DND-41 (cell line): ENCODE data around the gene LMX1A.

ENCODE experiments used
- EZH2 ChIP-seq: IDR thresholded peaks from 3 replicates; pipeline ENCODE4 v1.6.1; 2012; ENCODE audit warnings: borderline replicate concordance, low read depth, mild to moderate bottlenecking, moderate library complexity, low read length, inconsistent platforms; ENCODE audit not compliant: severe bottlenecking
- TF ChIP-seq, protein P1 (sequence below): IDR thresholded peaks from 2 replicates; pipeline ENCODE4 v1.5.1; 2012; ENCODE audit warnings: borderline replicate concordance, low read length, moderate library complexity, mild to moderate bottlenecking; ENCODE audit not compliant: poor library complexity, severe bottlenecking; ENCODE audit errors: extremely low read depth

GRCh38 chr1:165387961-165388360 lies 31.4 kb upstream of the LMX1A start:
- TF ChIP-seq, protein P1, sequence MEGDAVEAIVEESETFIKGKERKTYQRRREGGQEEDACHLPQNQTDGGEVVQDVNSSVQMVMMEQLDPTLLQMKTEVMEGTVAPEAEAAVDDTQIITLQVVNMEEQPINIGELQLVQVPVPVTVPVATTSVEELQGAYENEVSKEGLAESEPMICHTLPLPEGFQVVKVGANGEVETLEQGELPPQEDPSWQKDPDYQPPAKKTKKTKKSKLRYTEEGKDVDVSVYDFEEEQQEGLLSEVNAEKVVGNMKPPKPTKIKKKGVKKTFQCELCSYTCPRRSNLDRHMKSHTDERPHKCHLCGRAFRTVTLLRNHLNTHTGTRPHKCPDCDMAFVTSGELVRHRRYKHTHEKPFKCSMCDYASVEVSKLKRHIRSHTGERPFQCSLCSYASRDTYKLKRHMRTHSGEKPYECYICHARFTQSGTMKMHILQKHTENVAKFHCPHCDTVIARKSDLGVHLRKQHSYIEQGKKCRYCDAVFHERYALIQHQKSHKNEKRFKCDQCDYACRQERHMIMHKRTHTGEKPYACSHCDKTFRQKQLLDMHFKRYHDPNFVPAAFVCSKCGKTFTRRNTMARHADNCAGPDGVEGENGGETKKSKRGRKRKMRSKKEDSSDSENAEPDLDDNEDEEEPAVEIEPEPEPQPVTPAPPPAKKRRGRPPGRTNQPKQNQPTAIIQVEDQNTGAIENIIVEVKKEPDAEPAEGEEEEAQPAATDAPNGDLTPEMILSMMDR: no peak
- no peak for TF ChIP-seq EZH2
